ENCODE results near the gene TXNIP. TPM values are rescaled to one million over a fixed set of nuclear protein-coding genes. Genes with fewer than 3 reads are reported as not detected.

The TXNIP gene
- total and polyA plus RNA-seq, 2 donors (not counting 1 experiment from before 2014, with no cell fraction given): 542 to 1,651 TPM

DNA sequence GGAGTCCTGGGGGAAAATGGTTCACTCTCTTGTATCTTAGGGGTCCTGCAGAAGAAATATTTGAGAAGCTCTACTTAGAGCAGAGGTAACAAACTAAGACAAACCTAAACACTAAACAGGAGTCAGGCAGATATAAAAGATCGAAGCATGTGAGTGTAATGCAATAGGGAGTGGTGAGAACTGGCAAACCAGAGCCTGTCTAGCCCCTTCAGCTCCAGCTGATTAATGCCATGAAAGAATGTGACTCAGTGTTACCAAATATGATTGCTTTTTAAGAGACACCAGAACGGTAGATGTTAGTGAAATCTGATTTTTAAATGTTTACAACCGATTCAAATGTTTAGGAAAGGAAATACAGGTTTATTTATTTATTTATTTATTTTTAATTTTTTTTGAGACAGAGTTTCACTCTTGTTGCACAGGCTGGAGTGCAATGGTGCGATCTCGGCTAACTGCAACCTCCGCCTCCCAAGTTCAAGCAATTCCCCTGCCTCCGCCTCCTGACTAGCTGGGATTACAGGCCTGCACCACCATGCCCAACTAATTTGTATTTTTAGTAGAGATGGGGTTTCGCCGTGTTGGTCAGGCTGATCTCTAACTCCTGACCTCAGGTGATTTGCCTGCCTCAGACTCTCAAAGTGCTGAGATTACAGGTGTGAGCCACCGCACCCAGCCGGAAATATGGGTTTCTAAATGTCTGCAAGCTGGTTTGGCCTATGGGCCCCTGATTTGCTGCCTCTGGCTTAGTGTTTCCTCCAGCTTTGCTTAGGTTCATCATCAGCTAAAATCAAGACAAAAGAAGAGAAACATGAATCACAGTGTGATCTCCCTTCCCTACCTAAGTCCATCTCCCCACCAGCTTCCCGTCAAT is 12.2 kb downstream of the TXNIP start:
- no peaks in the 10 kb centered on the region for H3K9me3 ChIP-seq (ENCODE audit: control extremely low read depth in 1 of 3, control insufficient read depth in 2 of 3, insufficient read depth in 1 of 3, low read length in 2 of 3)
- no peaks in the 10 kb centered on the region for H3K9me3 Mint-ChIP-seq (ENCODE audit: insufficient read depth)
- H3K4me1 Mint-ChIP-seq: peaks cover 66% of the 10 kb centered on the region
- CTCF ChIA-PET: interaction anchor here (0.8 to 14.8 kb wide), 4 partner anchors 10 to 54 kb away, joined by 3 to 361 read pairs (median 171); partner anchors contain the start of gene TXNIP
- H3K4me1 ChIP-seq (ENCODE audit: control insufficient read depth in 2 of 2, insufficient read depth in 2 of 2, low read length in 2 of 2): peaks cover 79% of the 10 kb centered on the region in 2 donors
- intact Hi-C loops (cut with micrococcal nuclease): no loop called here
- POLR2A ChIA-PET: interaction anchor here (0.8 to 6.4 kb wide), 4 partner anchors 10 to 19 kb away, joined by 3 to 43 read pairs (median 5); partner anchors contain the start of gene TXNIP
- no peak overlapping the region for H2AFZ ChIP-seq (ENCODE audit: insufficient read depth, low read depth, low read length, poor library complexity, severe bottlenecking)
- peak overlapping the region; percentile 43 to 97 for H3K27ac ChIP-seq (ENCODE audit: low read length in 2 of 2)
- H3K9ac ChIP-seq (ENCODE audit: low read length): no peak overlapping the region
- no peaks in the 10 kb centered on the region for H3K27me3 Mint-ChIP-seq
- DNase-seq (no peak), ATAC-seq (ENCODE audit: low read depth) (no peak)
- no peak overlapping the region for H3K4me3 ChIP-seq (ENCODE audit: control extremely low read depth in 1 of 5, extremely low read depth in 1 of 5, insufficient read depth in 1 of 5, low read depth in 2 of 5, low read length in 4 of 5)
- peak overlapping the region; percentile 49 for H3K4me3 Mint-ChIP-seq
- no peaks in the 10 kb centered on the region for H3K27me3 ChIP-seq (replicated peaks in 1 of 4; ENCODE audit: control extremely low read depth in 1 of 4, control insufficient read depth in 3 of 4, insufficient read depth in 4 of 4, low read length in 3 of 4)
- WGBS (ENCODE audit: insufficient coverage): 54% methylated on average over 5 of the region's 12 CpGs
- H3K27ac Mint-ChIP-seq: peak overlapping the region; percentile 93
- peak overlapping the region; percentile 31 for H3K4me2 ChIP-seq (replicated peaks; ENCODE audit: low read depth, low read length, poor library complexity, severe bottlenecking)
- H4K20me1 ChIP-seq (ENCODE audit: control insufficient read depth, insufficient read depth, low read length, poor library complexity, severe bottlenecking): no peaks in the 10 kb centered on the region
- TF ChIP-seq, protein P1, sequence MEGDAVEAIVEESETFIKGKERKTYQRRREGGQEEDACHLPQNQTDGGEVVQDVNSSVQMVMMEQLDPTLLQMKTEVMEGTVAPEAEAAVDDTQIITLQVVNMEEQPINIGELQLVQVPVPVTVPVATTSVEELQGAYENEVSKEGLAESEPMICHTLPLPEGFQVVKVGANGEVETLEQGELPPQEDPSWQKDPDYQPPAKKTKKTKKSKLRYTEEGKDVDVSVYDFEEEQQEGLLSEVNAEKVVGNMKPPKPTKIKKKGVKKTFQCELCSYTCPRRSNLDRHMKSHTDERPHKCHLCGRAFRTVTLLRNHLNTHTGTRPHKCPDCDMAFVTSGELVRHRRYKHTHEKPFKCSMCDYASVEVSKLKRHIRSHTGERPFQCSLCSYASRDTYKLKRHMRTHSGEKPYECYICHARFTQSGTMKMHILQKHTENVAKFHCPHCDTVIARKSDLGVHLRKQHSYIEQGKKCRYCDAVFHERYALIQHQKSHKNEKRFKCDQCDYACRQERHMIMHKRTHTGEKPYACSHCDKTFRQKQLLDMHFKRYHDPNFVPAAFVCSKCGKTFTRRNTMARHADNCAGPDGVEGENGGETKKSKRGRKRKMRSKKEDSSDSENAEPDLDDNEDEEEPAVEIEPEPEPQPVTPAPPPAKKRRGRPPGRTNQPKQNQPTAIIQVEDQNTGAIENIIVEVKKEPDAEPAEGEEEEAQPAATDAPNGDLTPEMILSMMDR (IDR thresholded peaks at IDR 0.05): no peak
- TF ChIP-seq EZH2 (IDR thresholded peaks at IDR 0.05; ENCODE audit: borderline replicate concordance, insufficient read depth, low read depth, low read length, poor library complexity, severe bottlenecking): no peak
- H3K36me3 ChIP-seq (replicated peaks in 1 of 2; ENCODE audit: control extremely low read depth in 1 of 2, control insufficient read depth in 1 of 2, extremely low read depth in 1 of 2, insufficient read depth in 2 of 2, low read length in 1 of 2): no peaks in the 10 kb centered on the region
- H3K79me2 ChIP-seq (ENCODE audit: control insufficient read depth, insufficient read depth, low read length): peaks cover 40% of the 10 kb centered on the region

Data from B cell (primary cell).